ENCODE data around the gene ABCA13.

- no peak for TF ChIP-seq CTCF (conservative IDR thresholded peaks at IDR 0.05; ENCODE audit: low read depth, low read length)
- TF ChIP-seq POLR2A (IDR thresholded peaks at IDR 0.05; ENCODE audit: low read depth, low read length): no peak
Observed at GRCh38 chr7:48148311-48148710, 22.9 kb upstream of the ABCA13 start.
